ENCODE data around the gene MAST2. TPM values are rescaled to one million over a fixed set of nuclear protein-coding genes. Genes with fewer than 3 reads are reported as not detected.

The MAST2 gene
- total RNA-seq, 1 donor from 2014 or later = 11.3 TPM

Other genes with a start within 250 kb of the MAST2 start
- gene NASP, start 219.6 kb upstream of the MAST2 start, total RNA-seq = 28.2 TPM
- 2.7 TPM for gene CCDC17, start 179.6 kb upstream of the MAST2 start, total RNA-seq
- gene GPBP1L1, start 117.1 kb upstream of the MAST2 start, total RNA-seq = 76.2 TPM
- gene TMEM69, start 115.4 kb upstream of the MAST2 start, total RNA-seq = 6.5 TPM
- 9.2 TPM for gene IPP, start 53.0 kb upstream of the MAST2 start, total RNA-seq